CD4-positive, alpha-beta T cell treated with Interleukin-2 at 100 ng/mL for 4 hours (primary cell): ENCODE data around the gene TAF8.
"Not testable (repeated sequence)": the region's sequence is repeated elsewhere in the genome, so short reads cannot be mapped to it uniquely, and the experiment has no call there.

Source experiments
- DNase-seq: peaks from one replicate; pipeline ENCODE4 v3.0.0-alpha.2; 2020; ENCODE audit warnings: low spot score

Gene TAF8

GRCh38 chr6:42029062-42029685 lies 21.1 kb upstream of the TAF8 start:
- no peak for DNase-seq

GRCh38 chr6:42029881-42030280 lies 20.4 kb upstream of the TAF8 start:
- no peak for DNase-seq

GRCh38 chr6:42030585-42031506 lies 19.5 kb upstream of the TAF8 start:
- peak; percentile 58 for DNase-seq

- no peak for DNase-seq
These were observed 18.0 kb upstream of the TAF8 start for GRCh38 chr6:42032366-42032765.

GRCh38 chr6:42037669-42038068 lies 12.7 kb upstream of the TAF8 start:
- DNase-seq, result not testable (repeated sequence)

GRCh38 chr6:42038163-42038562 lies 12.2 kb upstream of the TAF8 start:
- DNase-seq, result no peak

GRCh38 chr6:42038811-42039408 lies 11.4 kb upstream of the TAF8 start:
- DNase-seq, result no peak

GRCh38 chr6:42040856-42041480 lies 9.4 kb upstream of the TAF8 start:
- no peak for DNase-seq

- DNase-seq, result no peak
These were observed 8.8 kb upstream of the TAF8 start for GRCh38 chr6:42041481-42042053.

GRCh38 chr6:42042108-42042507 lies 8.2 kb upstream of the TAF8 start:
- no peak for DNase-seq

GRCh38 chr6:42043787-42044475 lies 6.4 kb upstream of the TAF8 start:
- DNase-seq, result peak; percentile 93

- DNase-seq, result peak; percentile 79
These were observed 4.5 kb upstream of the TAF8 start for GRCh38 chr6:42045538-42046460.

- DNase-seq, result no peak
These were observed 3.7 kb upstream of the TAF8 start for GRCh38 chr6:42046464-42047212.

GRCh38 chr6:42047213-42047590 lies 3.1 kb upstream of the TAF8 start:
- DNase-seq, result no peak

- DNase-seq, result no peak
These were observed 2.4 kb upstream of the TAF8 start for GRCh38 chr6:42047790-42048405.

- no peak for DNase-seq
These were observed 1.1 kb upstream of the TAF8 start for GRCh38 chr6:42049116-42049809.

- peak; percentile 43 for DNase-seq
These were observed 402 bp upstream of the TAF8 start for GRCh38 chr6:42049948-42050296.

GRCh38 chr6:42051268-42051653 lies 937 bp downstream of the TAF8 start:
- no peak for DNase-seq

GRCh38 chr6:42053601-42054000 lies 3.3 kb downstream of the TAF8 start:
- no peak for DNase-seq
